ENCODE results near the gene TPCN1.

The TPCN1 gene

GRCh38 chr12:113260636-113261300, 39.5 kb downstream of the TPCN1 start:
- DNase-seq (ENCODE audit: low read depth, low spot score): no peak

- no peak for DNase-seq (ENCODE audit: low read depth, low spot score)
Observed at GRCh38 chr12:113261847-113262470, 40.7 kb downstream of the TPCN1 start.

DNA sequence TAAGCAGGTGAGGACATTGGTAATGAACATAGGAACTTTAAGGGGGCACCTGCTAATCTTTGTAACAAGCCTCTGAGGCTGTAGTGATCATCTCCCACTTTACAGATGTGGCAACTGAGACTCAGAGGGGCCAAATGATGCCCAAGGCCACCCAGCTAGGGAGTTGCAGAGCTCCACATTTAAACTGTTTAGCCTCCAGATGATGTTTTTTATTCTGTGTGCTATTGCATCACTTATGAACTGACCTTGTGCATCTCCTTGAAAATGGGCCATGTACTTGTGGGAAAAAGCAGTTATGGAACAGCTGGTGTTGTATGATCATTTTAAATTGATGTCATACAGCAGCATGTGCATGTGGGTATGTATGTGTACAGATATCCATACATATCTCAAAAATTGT, 41.4 kb downstream of the TPCN1 start:
- no peak for DNase-seq (ENCODE audit: low read depth, low spot score)

GRCh38 chr12:113263431-113263963, 42.2 kb downstream of the TPCN1 start:
- DNase-seq (ENCODE audit: low read depth, low spot score): no peak

- DNase-seq (ENCODE audit: low read depth, low spot score): no peak
Observed at GRCh38 chr12:113266106-113266895, 45.0 kb downstream of the TPCN1 start.

DNA sequence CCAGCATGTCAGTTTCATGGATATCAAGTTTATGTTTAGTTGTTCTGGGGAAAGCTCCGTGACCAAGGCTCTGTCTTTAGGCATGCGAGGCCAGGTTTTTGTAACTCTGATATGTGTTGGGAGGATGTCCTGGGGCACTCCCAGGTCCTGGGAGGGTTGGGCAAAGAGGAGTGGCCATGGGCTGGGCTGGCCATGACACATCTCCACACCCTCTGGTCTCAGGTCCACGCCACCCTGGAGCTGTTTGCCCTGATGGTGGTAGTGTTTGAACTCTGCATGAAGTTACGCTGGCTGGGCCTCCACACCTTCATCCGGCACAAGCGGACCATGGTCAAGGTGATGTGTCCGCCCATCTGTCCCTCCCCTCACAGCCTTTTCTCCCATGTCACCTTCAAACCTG, 46.4 kb downstream of the TPCN1 start:
- DNase-seq (ENCODE audit: low read depth, low spot score): no peak

- no peak for DNase-seq (ENCODE audit: low read depth, low spot score)
Observed at GRCh38 chr12:113268136-113268535, 46.9 kb downstream of the TPCN1 start.

DNA sequence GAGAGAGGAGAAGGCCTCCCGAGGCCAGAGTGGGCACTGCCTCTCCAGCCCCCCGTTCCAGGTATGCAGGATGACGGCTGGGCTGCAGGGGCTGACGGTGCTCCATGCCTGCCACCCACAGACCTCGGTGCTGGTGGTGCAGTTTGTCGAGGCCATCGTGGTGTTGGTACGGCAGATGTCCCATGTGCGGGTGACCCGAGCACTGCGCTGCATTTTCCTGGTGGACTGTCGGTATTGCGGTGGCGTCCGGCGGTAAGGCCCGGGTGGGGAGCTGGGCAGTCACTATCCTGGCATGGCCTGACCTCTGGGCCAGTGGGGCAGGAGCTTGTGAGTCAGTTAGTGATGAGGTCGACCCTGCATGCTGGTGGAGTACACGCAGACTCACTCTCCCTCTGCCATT, 47.4 kb downstream of the TPCN1 start:
- DNase-seq (ENCODE audit: low read depth, low spot score): no peak

- no peak for DNase-seq (ENCODE audit: low read depth, low spot score)
Observed at GRCh38 chr12:113269257-113269943, 48.1 kb downstream of the TPCN1 start.

GRCh38 chr12:113270709-113271009, 49.4 kb downstream of the TPCN1 start:
- DNase-seq (ENCODE audit: low read depth, low spot score): no peak

- DNase-seq (ENCODE audit: low read depth, low spot score): no peak
Observed at GRCh38 chr12:113271466-113271852, 50.2 kb downstream of the TPCN1 start.

GRCh38 chr12:113271853-113272561, 50.7 kb downstream of the TPCN1 start:
- no peak for DNase-seq (ENCODE audit: low read depth, low spot score)

- no peak for DNase-seq (ENCODE audit: low read depth, low spot score)
Observed at GRCh38 chr12:113273053-113273725, 51.9 kb downstream of the TPCN1 start.

DNA sequence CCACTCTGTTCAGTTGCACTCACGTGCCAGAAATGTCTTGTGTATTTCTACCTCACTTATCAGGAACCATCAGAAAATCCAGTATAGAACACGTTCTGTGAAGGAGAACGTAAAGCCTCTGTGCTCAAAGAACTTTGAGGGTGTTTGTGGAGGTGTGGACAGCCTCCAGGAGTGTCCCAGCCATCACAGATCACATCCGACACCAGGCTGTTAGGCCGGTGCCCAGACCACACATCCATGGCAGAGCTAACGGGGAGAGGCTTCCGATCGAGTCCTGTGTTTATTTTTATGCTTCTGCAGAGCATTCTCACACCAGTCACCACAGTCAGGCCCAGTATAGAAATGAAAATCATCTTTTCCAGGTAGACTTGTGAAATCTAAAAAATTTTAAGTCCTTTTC, 53.6 kb downstream of the TPCN1 start:
- DNase-seq (ENCODE audit: low read depth, low spot score): no peak

- no peak for DNase-seq (ENCODE audit: low read depth, low spot score)
Observed at GRCh38 chr12:113276306-113276705, 55.0 kb downstream of the TPCN1 start.

DNA sequence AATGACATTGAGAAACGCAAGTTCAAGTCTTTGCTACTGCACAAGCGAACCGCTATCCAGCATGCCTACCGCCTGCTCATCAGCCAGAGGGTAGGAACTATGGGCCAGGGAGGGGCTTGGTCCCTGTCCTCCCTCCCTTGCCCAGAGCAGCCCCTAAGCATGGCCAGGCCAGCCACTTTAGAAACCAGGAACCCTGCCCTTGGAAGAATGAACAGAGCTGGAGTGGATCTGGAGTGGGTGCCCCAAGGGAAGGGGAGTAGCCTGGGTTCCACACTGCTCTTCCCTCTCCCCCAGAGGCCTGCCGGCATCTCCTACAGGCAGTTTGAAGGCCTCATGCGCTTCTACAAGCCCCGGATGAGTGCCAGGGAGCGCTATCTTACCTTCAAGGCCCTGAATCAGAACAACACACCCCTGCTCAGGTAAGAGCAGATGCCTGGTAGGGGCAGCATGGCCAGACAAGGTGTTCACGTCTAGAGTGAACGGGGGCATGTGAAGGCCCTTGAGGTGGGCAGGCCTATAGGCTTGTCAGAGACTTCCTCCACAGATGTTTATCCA, 55.8 kb downstream of the TPCN1 start:
- DNase-seq (ENCODE audit: low read depth, low spot score): no peak

- DNase-seq (ENCODE audit: low read depth, low spot score): no peak
Observed at GRCh38 chr12:113277511-113277910, 56.2 kb downstream of the TPCN1 start.

- no peak for DNase-seq (ENCODE audit: low read depth, low spot score)
Observed at GRCh38 chr12:113278141-113278540, 56.9 kb downstream of the TPCN1 start.

GRCh38 chr12:113278633-113279032, 57.4 kb downstream of the TPCN1 start:
- DNase-seq (ENCODE audit: low read depth, low spot score): no peak

DNA sequence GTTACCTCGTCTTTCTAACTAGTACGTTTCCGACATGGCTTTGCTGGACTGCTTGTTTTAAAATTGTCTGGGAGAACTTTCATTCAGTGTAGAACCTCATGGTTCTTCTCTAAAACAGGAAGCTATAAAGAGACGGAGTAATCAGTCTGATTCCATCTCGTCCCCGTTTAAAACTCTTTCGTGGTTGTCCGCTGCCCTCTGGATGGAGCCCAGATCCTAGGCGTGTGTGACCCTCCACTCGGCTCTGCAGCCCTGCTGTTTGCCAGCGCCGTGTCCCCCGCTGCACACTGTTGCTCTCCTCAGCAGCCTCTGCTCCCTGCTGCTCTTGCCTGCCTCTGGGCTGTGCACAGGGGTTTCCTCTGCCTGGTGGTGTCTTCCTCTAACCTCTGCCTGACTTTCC, 63.5 kb downstream of the TPCN1 start:
- DNase-seq (ENCODE audit: low read depth, low spot score): no peak

Measured in iPS DF 19.7 (cell line).